ENCODE results near the gene TRAP1. TPM values are rescaled to one million over a fixed set of nuclear protein-coding genes. Genes with fewer than 3 reads are reported as not detected.

The TRAP1 gene
- total RNA-seq, 4 donors from 2014 or later, result 31.8 to 231 (median 57.1) TPM

- TF ChIP-seq POLR2A (IDR thresholded peaks at IDR 0.05) (no peak), POLR2AphosphoS5 (IDR thresholded peaks at IDR 0.05) (no peak), CTCF (IDR thresholded peaks at IDR 0.05) (no peak), EP300 (IDR thresholded peaks at IDR 0.05; ENCODE audit: low read depth) (no peak)
- H3K4me1 ChIP-seq, result peaks cover 0 to 3% (median 0%) of the 10 kb centered on the region in 4 donors
- no peak for DNase-seq
- 91 to 100% methylated on average over 1 to 16 of the region's 16 CpGs for WGBS, 2 donors (ENCODE audit: low coverage in 1 of 2)
- H3K27ac ChIP-seq, result no peak overlapping the region
- H3K4me3 ChIP-seq, result no peak overlapping the region
- intact Hi-C loops (cut with DNase I; ENCODE audit: low total_unique reads) (no loop called here), in situ Hi-C loops (cut with MboI; ENCODE audit: low pct_ligation_motif_present in 1 of 4, low pct_unique_long_range_greater_than_20kb in 1 of 4, low sequenced_read_pairs in 3 of 4) (no loop called here)
- H3K27me3 ChIP-seq, result no peaks in the 10 kb centered on the region
- H3K36me3 ChIP-seq, result peaks cover 0 to 86% (median 36%) of the 10 kb centered on the region in 4 donors
- no peaks in the 10 kb centered on the region for H3K9me3 ChIP-seq
These were observed 23.6 kb upstream of the TRAP1 start for GRCh38 chr16:3740934-3741333.

GRCh38 chr16:3740186-3740585 is 22.9 kb upstream of the TRAP1 start:
- Histone ChIP-seq H3K4me3 (no peak overlapping the region), H3K27me3 (no peaks in the 10 kb centered on the region), H3K27ac (no peak overlapping the region), H3K36me3 (peaks cover 0 to 83% (median 40%) of the 10 kb centered on the region in 4 donors), H3K9me3 (no peaks in the 10 kb centered on the region), H3K4me1 (peaks cover 0 to 3% (median 0%) of the 10 kb centered on the region in 4 donors)
- intact Hi-C loops (cut with DNase I; ENCODE audit: low total_unique reads) (no loop called here), in situ Hi-C loops (cut with MboI; ENCODE audit: low pct_ligation_motif_present in 1 of 4, low pct_unique_long_range_greater_than_20kb in 1 of 4, low sequenced_read_pairs in 3 of 4) (no loop called here)
- no peak for DNase-seq
- WGBS, 2 donors (ENCODE audit: low coverage in 1 of 2), result 93 to 96% methylated on average over 3 to 14 of the region's 14 CpGs
- TF ChIP-seq POLR2A (IDR thresholded peaks at IDR 0.05) (no peak), CTCF (IDR thresholded peaks at IDR 0.05) (no peak), EP300 (IDR thresholded peaks at IDR 0.05; ENCODE audit: low read depth) (no peak), POLR2AphosphoS5 (IDR thresholded peaks at IDR 0.05) (no peak)

GRCh38 chr16:3739636-3740035 is 22.3 kb upstream of the TRAP1 start:
- 93% methylated on average over 9 of the region's 9 CpGs; no CpG with 5 or more reads in 1 of the 2 donors for WGBS, 2 donors (ENCODE audit: low coverage in 1 of 2)
- DNase-seq, result no peak
- in situ Hi-C loops (cut with MboI; ENCODE audit: low pct_ligation_motif_present in 1 of 4, low pct_unique_long_range_greater_than_20kb in 1 of 4, low sequenced_read_pairs in 3 of 4) (no loop called here), intact Hi-C loops (cut with DNase I; ENCODE audit: low total_unique reads) (no loop called here)
- Histone ChIP-seq H3K9me3 (no peaks in the 10 kb centered on the region), H3K4me3 (no peak overlapping the region), H3K27me3 (no peaks in the 10 kb centered on the region), H3K4me1 (peaks cover 0 to 3% (median 0%) of the 10 kb centered on the region in 4 donors), H3K36me3 (peaks cover 0 to 80% (median 37%) of the 10 kb centered on the region in 4 donors), H3K27ac (no peak overlapping the region)
- no peak for TF ChIP-seq POLR2AphosphoS5 (IDR thresholded peaks at IDR 0.05)
- TF ChIP-seq EP300 (IDR thresholded peaks at IDR 0.05; ENCODE audit: low read depth), result no peak
- no peak for TF ChIP-seq CTCF (IDR thresholded peaks at IDR 0.05)

- TF ChIP-seq POLR2AphosphoS5 (IDR thresholded peaks at IDR 0.05) (no peak), POLR2A (IDR thresholded peaks at IDR 0.05) (no peak), CTCF (IDR thresholded peaks at IDR 0.05) (no peak), EP300 (IDR thresholded peaks at IDR 0.05; ENCODE audit: low read depth) (no peak)
- in situ Hi-C loops (cut with MboI; ENCODE audit: low pct_ligation_motif_present in 1 of 4, low pct_unique_long_range_greater_than_20kb in 1 of 4, low sequenced_read_pairs in 3 of 4), result no loop called here
- intact Hi-C loops (cut with DNase I; ENCODE audit: low total_unique reads), result no loop called here
- no peak overlapping the region for H3K27ac ChIP-seq
- no peaks in the 10 kb centered on the region for H3K9me3 ChIP-seq
- no peak for DNase-seq
- no peaks in the 10 kb centered on the region for H3K27me3 ChIP-seq
- whole genome bisulfite sequencing, 2 donors (ENCODE audit: low coverage in 1 of 2), result 94 to 100% methylated on average over 4 to 8 of the region's 8 CpGs
- H3K4me3 ChIP-seq, result no peak overlapping the region
- peaks cover 0 to 81% (median 34%) of the 10 kb centered on the region in 4 donors for H3K36me3 ChIP-seq
- H3K4me1 ChIP-seq, result peaks cover 0 to 3% (median 0%) of the 10 kb centered on the region in 4 donors
These were observed 21.2 kb upstream of the TRAP1 start for GRCh38 chr16:3738541-3738940.

All from transverse colon (tissue), 4 donors.